H9 (cell line): ENCODE measurements around the gene POLA1. TPM values are rescaled to one million over a fixed set of nuclear protein-coding genes. Genes with fewer than 3 reads are reported as not detected.

Experiments
- DNase-seq: peaks from one replicate; pipeline ENCODE4 v3.0.0-alpha.2; 2017
- H2AFZ ChIP-seq: one replicate; pipeline ENCODE4 v1.6.1; 2013; ENCODE audit warnings: mild to moderate bottlenecking, low read length, control low read depth, moderate library complexity
- H2AK5ac ChIP-seq: 2 replicates; pipeline ENCODE4 v1.6.1; 2013; ENCODE audit warnings: low read length, control low read depth, mixed read lengths; ENCODE audit not compliant: insufficient read length
- H2BK120ac ChIP-seq: one replicate; pipeline ENCODE4 v1.6.1; 2013; ENCODE audit warnings: low read depth, mild to moderate bottlenecking, low read length, control low read depth, inconsistent platforms; ENCODE audit not compliant: poor library complexity, severe bottlenecking
- H2BK12ac ChIP-seq: 2 replicates; pipeline ENCODE4 v1.6.1; 2013; ENCODE audit warnings: low read length, control low read depth, mixed read lengths, low read depth; ENCODE audit not compliant: insufficient read length
- H2BK15ac ChIP-seq: 2 replicates; pipeline ENCODE4 v1.6.1; 2013; ENCODE audit warnings: low read depth, low read length, control low read depth
- H2BK20ac ChIP-seq: one replicate; pipeline ENCODE4 v1.6.1; 2013; ENCODE audit warnings: low read depth, mild to moderate bottlenecking, low read length, control low read depth, inconsistent platforms; ENCODE audit not compliant: poor library complexity, severe bottlenecking
- H2BK5ac ChIP-seq: 2 replicates; pipeline ENCODE4 v1.6.1; 2013; ENCODE audit warnings: low read length, control low read depth, mixed read lengths; ENCODE audit not compliant: insufficient read length
- H3K14ac ChIP-seq: 2 replicates; pipeline ENCODE4 v1.6.1; 2013; ENCODE audit warnings: low read length, control low read depth; ENCODE audit not compliant: insufficient read depth
- H3K18ac ChIP-seq: 2 replicates; pipeline ENCODE4 v1.6.1; 2013; ENCODE audit warnings: low read depth, mild to moderate bottlenecking, mixed read lengths, low read length, control low read depth; ENCODE audit not compliant: insufficient read length
- H3K23ac ChIP-seq: 2 replicates; pipeline ENCODE4 v1.6.1; 2013; ENCODE audit warnings: low read length, control low read depth, mixed read lengths, low read depth; ENCODE audit not compliant: insufficient read length
- H3K23me2 ChIP-seq: 2 replicates; pipeline ENCODE4 v1.6.1; 2013; ENCODE audit warnings: low read depth, mild to moderate bottlenecking, mixed read lengths, low read length, control low read depth; ENCODE audit not compliant: insufficient read length, poor library complexity, severe bottlenecking
- H3K27ac ChIP-seq: 2 replicates; pipeline ENCODE4 v1.5.1; 2013; ENCODE audit warnings: low read length, control low read depth, mixed read lengths, low read depth; ENCODE audit not compliant: insufficient read length
- H3K27me3 ChIP-seq: 2 replicates; pipeline ENCODE4 v1.6.1; 2013; ENCODE audit warnings: low read length, control low read depth, inconsistent platforms; ENCODE audit not compliant: insufficient read depth
- H3K4ac ChIP-seq: 2 replicates; pipeline ENCODE4 v1.6.1; 2013; ENCODE audit warnings: low read depth, mild to moderate bottlenecking, control low read depth, inconsistent platforms, low read length, moderate library complexity
- H3K4me1 ChIP-seq: 2 replicates; pipeline ENCODE4 v1.6.1; 2013; ENCODE audit warnings: low read length, control low read depth, inconsistent platforms; ENCODE audit not compliant: insufficient read depth
- H3K4me2 ChIP-seq: 2 replicates; pipeline ENCODE4 v1.6.1; 2013; ENCODE audit warnings: low read length, control low read depth, mixed read lengths; ENCODE audit not compliant: insufficient read length, insufficient read depth
- H3K56ac ChIP-seq: 2 replicates; pipeline ENCODE4 v1.6.1; 2013; ENCODE audit warnings: low read depth, mild to moderate bottlenecking, mixed read lengths, low read length, control low read depth; ENCODE audit not compliant: insufficient read length
- H3K79me1 ChIP-seq: 2 replicates; pipeline ENCODE4 v1.6.1; 2013; ENCODE audit warnings: low read depth, mild to moderate bottlenecking, moderate library complexity, low read length, control low read depth, inconsistent platforms; ENCODE audit not compliant: insufficient read depth, poor library complexity, severe bottlenecking
- H3K79me2 ChIP-seq: 2 replicates; pipeline ENCODE4 v1.6.1; 2013; ENCODE audit warnings: low read length, control low read depth, inconsistent platforms; ENCODE audit not compliant: insufficient read depth
- H3K9ac ChIP-seq: 2 replicates; pipeline ENCODE4 v1.6.1; 2013; ENCODE audit warnings: low read length, control low read depth, mixed read lengths; ENCODE audit not compliant: insufficient read length; ENCODE audit errors: extremely low read depth
- H3K9me3 ChIP-seq: one replicate; pipeline ENCODE4 v1.6.1; 2013; ENCODE audit warnings: low read depth, low read length, inconsistent platforms; ENCODE audit not compliant: control insufficient read depth
- H3T11ph ChIP-seq: one replicate; pipeline ENCODE4 v1.6.1; 2013; ENCODE audit warnings: mild to moderate bottlenecking, low read length, control low read depth, inconsistent platforms
- H4K20me1 ChIP-seq: one replicate; pipeline ENCODE4 v1.6.1; 2013; ENCODE audit not compliant: control insufficient read depth, insufficient read length, insufficient read depth
- H4K5ac ChIP-seq: 2 replicates; pipeline ENCODE4 v1.6.1; 2013; ENCODE audit warnings: low read depth, mild to moderate bottlenecking, mixed read lengths, low read length, control low read depth; ENCODE audit not compliant: insufficient read length
- H4K8ac ChIP-seq: replicated peaks from 2 replicates; pipeline ENCODE4 v1.6.1; 2013; ENCODE audit warnings: low read length, control low read depth, mixed read lengths, low read depth; ENCODE audit not compliant: insufficient read length
- H4K91ac ChIP-seq: 2 replicates; pipeline ENCODE4 v1.6.1; 2013; ENCODE audit warnings: low read depth, mild to moderate bottlenecking, moderate library complexity, mixed read lengths, low read length, control low read depth; ENCODE audit not compliant: insufficient read length
- H3K27ac Mint-ChIP-seq, 3 experiments: 2 replicates in 2 of 3; 3 replicates in 1 of 3; pipeline ENCODE4 v1.8.0; 2020 to 2021; ENCODE audit warnings: mixed read lengths in 3 of 3, mild to moderate bottlenecking in 1 of 3, moderate library complexity in 1 of 3
- H3K27me3 Mint-ChIP-seq: 2 replicates; pipeline ENCODE4 v1.8.0; 2021; ENCODE audit warnings: low read depth, mild to moderate bottlenecking, moderate library complexity, mixed read lengths
- H3K36me3 Mint-ChIP-seq, 3 experiments: 2 replicates in 2 of 3; 3 replicates in 1 of 3; pipeline ENCODE4 v1.8.0; 2020 to 2021; ENCODE audit warnings: low read depth in 3 of 3, mixed read lengths in 3 of 3; ENCODE audit not compliant: insufficient read depth in 1 of 3
- H3K4me1 Mint-ChIP-seq, 2 experiments: 2 replicates each; pipeline ENCODE4 v1.8.0; 2020; ENCODE audit warnings: mixed read lengths in 2 of 2
- H3K4me3 Mint-ChIP-seq, 2 experiments: 2 replicates in 1 of 2; 3 replicates in 1 of 2; pipeline ENCODE4 v1.8.0; 2020 to 2021; ENCODE audit warnings: mild to moderate bottlenecking in 2 of 2, mixed read lengths in 2 of 2, moderate library complexity in 1 of 2
- H3K9me3 Mint-ChIP-seq, 2 experiments: 2 replicates in 1 of 2; 3 replicates in 1 of 2; pipeline ENCODE4 v1.8.0; 2020; ENCODE audit warnings: mild to moderate bottlenecking in 2 of 2, mixed read lengths in 2 of 2, moderate library complexity in 1 of 2
- WGBS: extraction: QIAGEN DNeasy Blood & Tissue Kit; methylation state at CpG from one replicate; pipeline ENCODE4 v1.1.7; 2013; ENCODE audit warnings: missing lambda C conversion rate, low lambda C conversion rate, mixed read lengths; ENCODE audit not compliant: insufficient read length; ENCODE audit errors: extremely low coverage; 5-methylcytosine and 5-hydroxymethylcytosine counted together
- total RNA-seq: library from RNA; stranded (reverse); gene quantifications from 2 replicates; pipeline ENCODE4 v1.2.1, GENCODE V29; 2021
- TF ChIP-seq, protein P1 (sequence below): fragments of 200-600 bp; sonication (generic); conservative IDR thresholded peaks from 3 replicates; pipeline ENCODE4 v1.8.0; 2021; ENCODE audit warnings: antibody characterized with exemption, mild to moderate bottlenecking

Gene POLA1
- total RNA-seq, 1 experiment from 2014 or later = 60.2 TPM

DNA sequence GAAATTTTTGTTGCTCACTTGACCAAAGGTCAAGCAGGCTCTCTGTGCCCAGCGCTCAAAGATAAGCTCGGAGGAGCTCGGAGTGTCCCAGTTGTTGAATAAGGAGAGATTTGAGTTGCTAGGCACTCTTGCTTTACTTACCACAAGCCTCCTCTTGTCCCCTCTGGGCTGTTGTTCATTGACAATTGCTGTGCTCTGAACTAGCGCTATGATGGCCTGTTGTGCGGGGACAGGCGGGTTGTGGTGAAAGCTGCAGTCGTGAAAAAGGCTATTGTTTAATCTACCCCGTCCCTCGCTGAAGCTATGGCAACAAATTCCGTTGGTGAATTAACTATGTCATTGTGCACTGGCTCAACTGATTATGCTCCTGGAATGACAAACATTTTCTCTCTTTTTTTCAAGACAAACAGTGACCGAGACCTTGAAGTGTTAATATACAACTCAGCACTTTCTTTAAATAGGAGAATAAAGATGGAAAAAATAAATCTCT is 21.0 kb upstream of the POLA1 start:
- no peak overlapping the region for H3K4me3 Mint-ChIP-seq

More for the DNA sequence above, 21.0 kb upstream of the POLA1 start:
- H3K4me1 ChIP-seq = peaks cover 3% of the 10 kb centered on the region; the same call in 1 of the 2 replicates
- H4K20me1 ChIP-seq = no peaks in the 10 kb centered on the region
- no peak overlapping the region for H3K9ac ChIP-seq
- no peak overlapping the region for H4K91ac ChIP-seq
- H3T11ph ChIP-seq = no peak overlapping the region
- no peak for DNase-seq
- no peak overlapping the region for H4K5ac ChIP-seq
- WGBS = no CpG with 5 or more reads among the region's 11 CpGs
- peak overlapping the region; percentile 81 for H3K14ac ChIP-seq
- H3K27ac ChIP-seq = no peak overlapping the region
- Mint-ChIP-seq H3K9me3 (no peaks in the 10 kb centered on the region), H3K27me3 (no peaks in the 10 kb centered on the region), H3K4me1 (peaks cover 21 to 33% of the 10 kb centered on the region in 2 experiments), H3K27ac (peak overlapping the region in 2 of 3 experiments; percentile 18 to 58; a peak in 3 of 7 replicates), H3K36me3 (no peaks in the 10 kb centered on the region)
- H2BK12ac ChIP-seq = no peak overlapping the region
- H2BK20ac ChIP-seq = no peak overlapping the region
- peak overlapping the region; percentile 34 for H2AFZ ChIP-seq
- no peaks in the 10 kb centered on the region for H3K79me1 ChIP-seq
- no peak overlapping the region for H3K4ac ChIP-seq
- no peak overlapping the region for H3K4me2 ChIP-seq
- TF ChIP-seq, protein P1, sequence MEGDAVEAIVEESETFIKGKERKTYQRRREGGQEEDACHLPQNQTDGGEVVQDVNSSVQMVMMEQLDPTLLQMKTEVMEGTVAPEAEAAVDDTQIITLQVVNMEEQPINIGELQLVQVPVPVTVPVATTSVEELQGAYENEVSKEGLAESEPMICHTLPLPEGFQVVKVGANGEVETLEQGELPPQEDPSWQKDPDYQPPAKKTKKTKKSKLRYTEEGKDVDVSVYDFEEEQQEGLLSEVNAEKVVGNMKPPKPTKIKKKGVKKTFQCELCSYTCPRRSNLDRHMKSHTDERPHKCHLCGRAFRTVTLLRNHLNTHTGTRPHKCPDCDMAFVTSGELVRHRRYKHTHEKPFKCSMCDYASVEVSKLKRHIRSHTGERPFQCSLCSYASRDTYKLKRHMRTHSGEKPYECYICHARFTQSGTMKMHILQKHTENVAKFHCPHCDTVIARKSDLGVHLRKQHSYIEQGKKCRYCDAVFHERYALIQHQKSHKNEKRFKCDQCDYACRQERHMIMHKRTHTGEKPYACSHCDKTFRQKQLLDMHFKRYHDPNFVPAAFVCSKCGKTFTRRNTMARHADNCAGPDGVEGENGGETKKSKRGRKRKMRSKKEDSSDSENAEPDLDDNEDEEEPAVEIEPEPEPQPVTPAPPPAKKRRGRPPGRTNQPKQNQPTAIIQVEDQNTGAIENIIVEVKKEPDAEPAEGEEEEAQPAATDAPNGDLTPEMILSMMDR = no peak
- no peaks in the 10 kb centered on the region for H3K27me3 ChIP-seq
- H2BK120ac ChIP-seq = no peak overlapping the region
- no peak overlapping the region for H2AK5ac ChIP-seq
- no peak overlapping the region for H2BK15ac ChIP-seq
- no peaks in the 10 kb centered on the region for H3K79me2 ChIP-seq
- no peak overlapping the region for H3K56ac ChIP-seq
- no peak overlapping the region for H3K23ac ChIP-seq
- H3K23me2 ChIP-seq = no peaks in the 10 kb centered on the region
- no peaks in the 10 kb centered on the region for H3K9me3 ChIP-seq
- H3K18ac ChIP-seq = no peak overlapping the region
- no peak overlapping the region for H4K8ac ChIP-seq
- H2BK5ac ChIP-seq = no peak overlapping the region
